ENCODE data around the gene OTULINL.
"Not testable (repeated sequence)": the region's sequence is repeated elsewhere in the genome, so short reads cannot be mapped to it uniquely, and the experiment has no call there.

DNA sequence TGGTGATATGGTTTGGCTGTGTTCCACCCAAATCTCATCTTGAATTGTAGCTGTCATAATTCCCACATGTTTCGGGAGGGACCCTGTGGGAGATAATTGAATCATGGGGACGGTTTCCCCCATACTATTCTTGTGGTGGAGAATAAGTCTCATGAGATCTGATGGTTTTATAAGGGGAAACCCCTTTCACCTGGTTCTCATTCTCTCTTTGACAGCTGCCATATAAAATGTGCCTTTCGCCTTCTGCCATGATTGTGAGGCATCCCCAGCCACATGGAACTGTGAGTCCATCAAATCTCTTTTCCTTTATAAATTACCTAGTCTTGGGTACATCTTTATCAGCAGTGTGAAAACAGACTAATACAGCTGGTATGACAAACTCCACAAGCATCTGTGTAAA lies 27.3 kb upstream of the OTULINL start:
- not testable (repeated sequence) for TF ChIP-seq TAF1 (IDR thresholded peaks at IDR 0.05; ENCODE audit: borderline replicate concordance, low read depth, low read length); POLR2A (IDR thresholded peaks at IDR 0.05; ENCODE audit: low read depth, low read length); POLR2AphosphoS5 (IDR thresholded peaks at IDR 0.05; ENCODE audit: low read depth, low read length)

Measured in GM12892 (cell line).